AG20443 (cell line): ENCODE results near the gene SLC25A13.

Experiments
- DNase-seq: peaks from one replicate; pipeline ENCODE4 v3.0.0; 2012; ENCODE audit warnings: low spot score, mixed read lengths

Gene SLC25A13

GRCh38 chr7:96203786-96204185, 118.1 kb downstream of the SLC25A13 start:
- DNase-seq: no peak

- no peak for DNase-seq
These were observed 119.8 kb downstream of the SLC25A13 start for GRCh38 chr7:96202102-96202501.

GRCh38 chr7:96200740-96201139, 121.2 kb downstream of the SLC25A13 start:
- DNase-seq: peak; percentile 39

GRCh38 chr7:96199421-96199820, 122.5 kb downstream of the SLC25A13 start:
- peak; percentile 50 for DNase-seq

- DNase-seq: no peak
These were observed 123.8 kb downstream of the SLC25A13 start for GRCh38 chr7:96198047-96198636.

- DNase-seq: no peak
These were observed 125.2 kb downstream of the SLC25A13 start for GRCh38 chr7:96196676-96197075.

- DNase-seq: no peak
These were observed 132.6 kb downstream of the SLC25A13 start for GRCh38 chr7:96189129-96189820.

GRCh38 chr7:96188591-96188991, 133.3 kb downstream of the SLC25A13 start:
- DNase-seq: peak; percentile 41

- peak; percentile 55 for DNase-seq
These were observed 133.7 kb downstream of the SLC25A13 start for GRCh38 chr7:96188174-96188581.

GRCh38 chr7:96187735-96188134, 134.2 kb downstream of the SLC25A13 start:
- no peak for DNase-seq

GRCh38 chr7:96184783-96185182, 137.1 kb downstream of the SLC25A13 start:
- no peak for DNase-seq

GRCh38 chr7:96183163-96183670, 138.7 kb downstream of the SLC25A13 start:
- no peak for DNase-seq

- DNase-seq: no peak
These were observed 139.3 kb downstream of the SLC25A13 start for GRCh38 chr7:96182424-96183158.

GRCh38 chr7:96181174-96181573, 140.7 kb downstream of the SLC25A13 start:
- no peak for DNase-seq

- peak; percentile 22 for DNase-seq
These were observed 142.1 kb downstream of the SLC25A13 start for GRCh38 chr7:96179837-96180236.

- DNase-seq: no peak
These were observed 142.6 kb downstream of the SLC25A13 start for GRCh38 chr7:96179341-96179740.

- DNase-seq: no peak
These were observed 143.3 kb downstream of the SLC25A13 start for GRCh38 chr7:96178581-96178980.

- no peak for DNase-seq
These were observed 144.5 kb downstream of the SLC25A13 start for GRCh38 chr7:96177353-96177752.

GRCh38 chr7:96174812-96175211, 147.1 kb downstream of the SLC25A13 start:
- no peak for DNase-seq

- DNase-seq: no peak
These were observed 148.1 kb downstream of the SLC25A13 start for GRCh38 chr7:96173781-96174180.

GRCh38 chr7:96169439-96169838, 152.5 kb downstream of the SLC25A13 start:
- no peak for DNase-seq

- DNase-seq: no peak
These were observed 154.5 kb downstream of the SLC25A13 start for GRCh38 chr7:96167424-96167823.

GRCh38 chr7:96161897-96162296, 160.0 kb downstream of the SLC25A13 start:
- no peak for DNase-seq
